Measurements from ENCODE around the gene GNPAT.

Gene GNPAT

DNA sequence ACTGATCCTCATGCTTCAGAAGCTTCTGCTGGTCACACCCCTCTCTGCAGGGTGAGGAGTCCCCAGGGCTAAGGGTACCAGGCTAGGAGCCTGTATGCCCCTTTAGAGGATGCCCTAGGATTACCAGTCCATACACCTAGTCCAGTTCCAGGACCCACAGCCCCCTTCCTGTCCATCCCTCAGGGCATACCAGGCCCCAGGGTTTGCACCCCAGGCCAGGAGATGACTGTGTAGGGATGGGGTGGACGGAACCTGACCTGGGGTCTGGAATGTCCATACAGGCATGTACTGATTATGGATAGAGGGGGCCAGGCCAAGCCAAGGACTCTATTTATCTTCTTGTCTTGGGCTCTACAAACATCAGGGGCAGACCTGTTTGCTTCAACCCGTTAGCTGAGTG lies 44.3 kb upstream of the GNPAT start:
- TF ChIP-seq, protein P1, sequence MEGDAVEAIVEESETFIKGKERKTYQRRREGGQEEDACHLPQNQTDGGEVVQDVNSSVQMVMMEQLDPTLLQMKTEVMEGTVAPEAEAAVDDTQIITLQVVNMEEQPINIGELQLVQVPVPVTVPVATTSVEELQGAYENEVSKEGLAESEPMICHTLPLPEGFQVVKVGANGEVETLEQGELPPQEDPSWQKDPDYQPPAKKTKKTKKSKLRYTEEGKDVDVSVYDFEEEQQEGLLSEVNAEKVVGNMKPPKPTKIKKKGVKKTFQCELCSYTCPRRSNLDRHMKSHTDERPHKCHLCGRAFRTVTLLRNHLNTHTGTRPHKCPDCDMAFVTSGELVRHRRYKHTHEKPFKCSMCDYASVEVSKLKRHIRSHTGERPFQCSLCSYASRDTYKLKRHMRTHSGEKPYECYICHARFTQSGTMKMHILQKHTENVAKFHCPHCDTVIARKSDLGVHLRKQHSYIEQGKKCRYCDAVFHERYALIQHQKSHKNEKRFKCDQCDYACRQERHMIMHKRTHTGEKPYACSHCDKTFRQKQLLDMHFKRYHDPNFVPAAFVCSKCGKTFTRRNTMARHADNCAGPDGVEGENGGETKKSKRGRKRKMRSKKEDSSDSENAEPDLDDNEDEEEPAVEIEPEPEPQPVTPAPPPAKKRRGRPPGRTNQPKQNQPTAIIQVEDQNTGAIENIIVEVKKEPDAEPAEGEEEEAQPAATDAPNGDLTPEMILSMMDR (IDR thresholded peaks at IDR 0.05; ENCODE audit: low read depth, low read length) = no peak
- no peak overlapping the region for H3K4me3 ChIP-seq (ENCODE audit: low read depth, low read length)
- in situ Hi-C loops (cut with HindIII; ENCODE audit: low sequenced_read_pairs) = no loop called here
- no peak for DNase-seq (ENCODE audit: low read depth, low spot score)

DNA sequence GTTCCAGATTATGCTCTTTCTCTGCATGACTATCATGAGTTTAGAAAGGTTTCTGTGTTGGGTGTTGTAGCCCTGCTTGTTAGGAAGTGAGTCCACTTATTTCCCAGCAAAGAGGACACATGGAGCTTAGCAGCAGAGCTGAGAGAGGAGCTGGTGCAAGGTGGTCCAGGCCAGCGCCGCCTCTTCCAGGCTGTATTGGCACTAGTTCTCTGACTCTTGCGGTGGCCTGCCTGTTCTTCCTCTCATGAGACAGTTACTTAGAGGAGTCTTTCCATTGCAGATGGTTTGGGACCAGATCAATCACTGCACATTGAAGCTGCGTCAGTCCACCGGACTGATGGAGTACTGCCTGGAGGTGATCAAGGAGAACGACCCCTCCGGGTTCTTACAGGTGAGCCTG lies 41.1 kb upstream of the GNPAT start:
- TF ChIP-seq, protein P1 (IDR thresholded peaks at IDR 0.05; ENCODE audit: low read depth, low read length) = no peak
- DNase-seq (ENCODE audit: low read depth, low spot score) = no peak
- no peak overlapping the region for H3K4me3 ChIP-seq (ENCODE audit: low read depth, low read length)
- in situ Hi-C loops (cut with HindIII; ENCODE audit: low sequenced_read_pairs) = no loop called here

DNA sequence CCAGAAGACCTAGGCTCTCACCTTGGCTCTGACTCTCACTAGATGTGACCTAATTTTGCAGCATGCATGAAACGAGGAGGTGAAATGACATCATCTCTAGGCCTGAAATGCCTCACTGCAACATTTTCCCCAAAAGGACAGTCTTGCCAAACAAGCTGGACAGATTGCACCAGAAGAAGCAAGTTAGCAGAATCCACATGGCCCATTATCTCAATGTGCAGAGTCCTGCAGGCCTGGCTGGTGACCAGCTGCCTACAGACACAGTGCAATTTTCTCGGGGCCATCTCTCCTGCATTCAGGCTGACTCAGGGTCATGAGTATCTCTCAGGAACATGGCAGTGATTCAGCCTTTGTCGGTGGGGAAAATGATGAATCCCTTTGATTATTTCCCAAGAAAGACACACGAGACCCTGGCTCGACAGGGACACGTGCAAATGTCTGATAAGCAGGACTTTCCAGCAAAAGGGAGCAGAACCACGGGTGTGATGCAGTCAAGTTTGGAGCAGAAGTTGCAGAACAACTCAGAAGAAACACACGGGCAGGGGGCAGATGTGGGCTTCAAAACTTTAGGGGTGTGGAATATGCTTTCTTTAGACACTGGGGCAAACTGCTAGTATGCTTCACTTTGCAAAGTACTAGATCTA lies 40.5 kb upstream of the GNPAT start:
- no peak overlapping the region for H3K4me3 ChIP-seq (ENCODE audit: low read depth, low read length)
- in situ Hi-C loops (cut with HindIII; ENCODE audit: low sequenced_read_pairs) = no loop called here
- TF ChIP-seq, protein P1 (IDR thresholded peaks at IDR 0.05; ENCODE audit: low read depth, low read length) = no peak
- no peak for DNase-seq (ENCODE audit: low read depth, low spot score)

DNA sequence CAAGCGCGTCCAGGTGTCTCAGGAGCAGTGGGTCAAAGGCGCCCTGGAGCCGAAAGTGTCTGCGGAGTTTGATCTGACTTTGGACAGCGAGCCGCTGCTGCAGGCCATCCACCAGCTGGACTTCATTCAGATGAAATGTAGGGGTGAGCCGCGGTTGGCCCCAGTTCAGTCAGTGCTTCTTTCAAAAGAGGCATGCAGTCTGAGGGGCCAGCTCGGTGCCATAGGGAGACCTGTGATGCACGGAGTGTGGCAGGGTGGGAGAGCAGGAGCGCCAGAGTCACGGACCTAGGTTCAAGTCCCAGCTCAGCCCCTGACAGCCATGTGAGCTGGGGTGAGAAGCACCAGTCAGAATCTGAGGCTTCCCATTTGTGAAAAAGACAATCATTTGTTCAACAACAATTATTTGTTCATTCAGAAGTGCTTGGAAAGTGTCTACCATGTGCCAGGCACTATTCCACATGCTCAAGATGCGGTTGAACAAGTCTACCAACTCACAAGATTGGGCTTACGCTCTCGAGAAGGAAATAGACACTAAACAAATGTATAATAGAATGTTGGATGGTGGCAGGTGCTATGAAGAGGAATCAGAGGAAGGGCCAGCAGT lies 39.5 kb upstream of the GNPAT start:
- TF ChIP-seq, protein P1 (IDR thresholded peaks at IDR 0.05; ENCODE audit: low read depth, low read length) = no peak
- no peak overlapping the region for H3K4me3 ChIP-seq (ENCODE audit: low read depth, low read length)
- in situ Hi-C loops (cut with HindIII; ENCODE audit: low sequenced_read_pairs) = no loop called here
- no peak for DNase-seq (ENCODE audit: low read depth, low spot score)

DNA sequence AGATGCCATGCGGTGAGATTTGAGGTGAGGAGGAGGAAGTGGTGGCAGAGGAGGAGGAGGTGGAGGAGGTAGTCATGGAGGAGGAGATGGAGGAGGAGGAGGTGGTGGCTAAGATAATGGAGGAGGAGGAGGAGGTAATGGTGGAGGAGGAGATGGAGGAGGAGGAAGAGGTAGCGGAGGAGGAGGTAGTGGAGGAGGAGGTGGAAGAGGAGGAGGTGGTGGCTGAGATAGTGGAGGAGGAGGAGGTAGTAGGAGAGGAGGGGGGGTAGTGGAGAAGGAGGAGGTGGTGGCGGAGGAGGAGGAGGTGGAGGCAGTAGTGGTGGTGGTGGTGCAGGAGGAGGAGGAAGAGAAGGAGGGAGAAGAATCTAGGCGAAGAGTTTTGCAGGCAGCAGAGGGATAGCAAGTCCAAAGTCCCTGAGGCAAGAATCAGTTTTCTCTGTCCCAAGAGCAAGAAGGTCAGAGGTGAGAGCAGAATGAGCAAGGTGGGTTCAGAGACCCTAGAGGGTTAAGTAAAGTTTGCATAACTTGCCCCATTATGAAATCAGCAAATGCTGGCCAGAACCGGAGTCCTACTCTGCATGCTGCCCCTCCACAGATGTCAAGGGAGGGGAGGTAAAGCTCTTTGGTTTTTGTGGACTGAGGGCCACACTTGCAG lies 38.9 kb upstream of the GNPAT start:
- in situ Hi-C loops (cut with HindIII; ENCODE audit: low sequenced_read_pairs) = no loop called here
- no peak overlapping the region for H3K4me3 ChIP-seq (ENCODE audit: low read depth, low read length)
- TF ChIP-seq, protein P1 (IDR thresholded peaks at IDR 0.05; ENCODE audit: low read depth, low read length) = no peak
- no peak for DNase-seq (ENCODE audit: low read depth, low spot score)

DNA sequence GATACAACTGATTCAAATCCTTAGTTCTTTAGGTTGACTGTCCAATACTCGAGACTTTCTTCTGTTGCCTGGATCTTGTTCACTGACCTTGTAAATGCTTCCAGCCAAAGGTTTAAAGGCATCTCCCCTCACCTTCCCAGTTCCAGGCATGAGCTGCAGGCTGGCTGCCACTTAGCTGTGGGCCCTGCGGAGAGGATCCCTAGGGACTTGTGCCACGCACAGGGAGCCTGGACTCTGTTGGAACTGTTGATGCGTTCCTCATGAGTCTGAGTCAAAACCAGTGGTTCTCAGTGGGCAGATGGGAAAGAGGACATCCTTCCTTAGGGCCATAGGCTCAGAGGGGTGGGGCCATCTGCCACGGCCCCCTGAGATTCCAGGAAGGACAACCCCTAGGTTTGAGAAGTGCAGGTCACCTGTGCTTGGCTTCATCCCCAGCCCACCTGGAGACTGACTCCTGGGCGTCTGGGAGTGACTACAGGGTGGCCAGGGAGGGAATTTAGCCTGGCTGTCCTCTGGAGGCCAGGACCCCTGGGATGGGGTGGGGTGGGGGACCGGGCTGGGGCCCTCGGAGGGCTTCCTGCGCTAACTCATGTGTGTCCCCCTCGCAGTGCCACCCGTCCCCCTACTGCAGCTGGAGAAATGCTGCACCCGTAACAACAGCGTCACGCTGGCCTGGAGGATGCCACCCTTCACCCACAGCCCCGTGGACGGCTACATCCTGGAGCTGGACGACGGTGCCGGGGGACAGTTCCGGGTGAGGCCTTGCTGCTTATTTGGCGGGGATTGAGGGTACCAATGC lies 37.6 kb upstream of the GNPAT start:
- no peak for DNase-seq (ENCODE audit: low read depth, low spot score)
- no peak overlapping the region for H3K4me3 ChIP-seq (ENCODE audit: low read depth, low read length)
- TF ChIP-seq, protein P1 (IDR thresholded peaks at IDR 0.05; ENCODE audit: low read depth, low read length) = no peak
- in situ Hi-C loops (cut with HindIII; ENCODE audit: low sequenced_read_pairs) = no loop called here

Measured in astrocyte of the spinal cord (primary cell).